Vagina (tissue), 2 donors: ENCODE measurements around the gene ALAD. TPM values are rescaled to one million over a fixed set of nuclear protein-coding genes. Genes with fewer than 3 reads are reported as not detected.

Experiments
- DNase-seq, 2 donors: peaks; one replicate each; pipeline ENCODE4 v3.0.0-alpha.2; 2017; ENCODE audit errors: extremely low spot score in 2 of 2
- H3K27ac ChIP-seq: fragments of 200-600 bp; sonication (generic); one replicate; pipeline ENCODE4 v1.5.1; 2019
- H3K27me3 ChIP-seq: fragments of 200-600 bp; sonication (generic); one replicate; pipeline ENCODE4 v1.5.1; 2019
- H3K36me3 ChIP-seq, 2 donors: fragments of 200-600 bp; sonication (generic); one replicate each; pipeline ENCODE4 v1.5.1; 2017 to 2019
- H3K4me1 ChIP-seq: fragments of 200-600 bp; sonication (generic); one replicate; pipeline ENCODE4 v1.5.1; 2019
- H3K4me3 ChIP-seq, 2 donors: fragments of 200-600 bp; sonication (generic); 1 replicate in 1 of 2; 2 replicates in 1 of 2; pipeline ENCODE4 v1.5.1; 2016 to 2019
- H3K9me3 ChIP-seq: fragments of 200-600 bp; sonication (generic); one replicate; pipeline ENCODE4 v1.5.1; 2019
- POLR2A ChIP-seq, 2 donors: fragments of 450-650 bp; IDR thresholded peaks; one replicate each; pipeline ENCODE4 v1.6.1; 2017; ENCODE audit warnings: antibody characterized with exemption in 2 of 2, mild to moderate bottlenecking in 2 of 2, moderate library complexity in 2 of 2
- POLR2AphosphoS5 ChIP-seq, 2 donors: sonication (generic); formaldehyde crosslinking; IDR thresholded peaks; one replicate each; pipeline ENCODE4 v1.9.0; 2017; ENCODE audit warnings: antibody characterized with exemption in 2 of 2, mild to moderate bottlenecking in 2 of 2, low read depth in 1 of 2; ENCODE audit not compliant: insufficient read depth in 1 of 2
- intact Hi-C: fragments of 100-400 bp; cut with DNase I; formaldehyde crosslinking; loops from one replicate; pipeline ENCODE4 v1.15.1; 2023
- total RNA-seq: library from RNA; depleted of rRNA; stranded (reverse); fragments of >200 nt; gene quantifications from one replicate; pipeline ENCODE4 v1.2.3, GENCODE V29; 2016
- TF ChIP-seq, protein P1 (sequence below), 3 experiments: fragments of 450-650 bp in 2 of 3; fragments of 200-600 bp in 1 of 3; sonication (generic) in 1 of 3; IDR thresholded peaks; one replicate each; pipeline ENCODE4 v1.5.1; 2017 to 2019; ENCODE audit warnings: antibody characterized with exemption in 3 of 3, mild to moderate bottlenecking in 2 of 3, moderate library complexity in 2 of 3

The ALAD gene
- total RNA-seq, 1 donor from 2014 or later = 29.5 TPM

DNA sequence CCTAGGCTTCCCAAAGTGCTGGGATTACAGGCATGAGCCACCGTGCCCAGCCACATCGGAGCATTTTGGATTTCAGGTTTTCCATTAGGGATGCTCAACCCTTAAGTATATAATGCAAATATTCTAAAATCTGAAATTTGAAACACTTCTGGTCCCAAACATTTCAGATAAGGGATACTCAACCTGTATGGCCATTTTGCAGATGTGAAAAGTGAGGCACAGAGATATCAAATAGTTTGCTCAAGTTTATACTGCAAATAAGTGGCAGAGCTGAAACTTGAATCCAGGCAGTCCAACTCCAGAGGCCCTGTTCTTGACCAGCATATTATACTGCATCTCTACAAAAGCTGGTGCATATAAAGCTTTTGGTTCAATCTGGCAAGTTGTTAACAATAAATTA lies 63.4 kb downstream of the ALAD start:
- no peak for DNase-seq
- Histone ChIP-seq H3K27ac (no peak overlapping the region), H3K4me3 (no peak overlapping the region), H3K27me3 (no peaks in the 10 kb centered on the region), H3K36me3 (no peaks in the 10 kb centered on the region), H3K9me3 (no peaks in the 10 kb centered on the region), H3K4me1 (peaks cover 19% of the 10 kb centered on the region)
- TF ChIP-seq, protein P1, sequence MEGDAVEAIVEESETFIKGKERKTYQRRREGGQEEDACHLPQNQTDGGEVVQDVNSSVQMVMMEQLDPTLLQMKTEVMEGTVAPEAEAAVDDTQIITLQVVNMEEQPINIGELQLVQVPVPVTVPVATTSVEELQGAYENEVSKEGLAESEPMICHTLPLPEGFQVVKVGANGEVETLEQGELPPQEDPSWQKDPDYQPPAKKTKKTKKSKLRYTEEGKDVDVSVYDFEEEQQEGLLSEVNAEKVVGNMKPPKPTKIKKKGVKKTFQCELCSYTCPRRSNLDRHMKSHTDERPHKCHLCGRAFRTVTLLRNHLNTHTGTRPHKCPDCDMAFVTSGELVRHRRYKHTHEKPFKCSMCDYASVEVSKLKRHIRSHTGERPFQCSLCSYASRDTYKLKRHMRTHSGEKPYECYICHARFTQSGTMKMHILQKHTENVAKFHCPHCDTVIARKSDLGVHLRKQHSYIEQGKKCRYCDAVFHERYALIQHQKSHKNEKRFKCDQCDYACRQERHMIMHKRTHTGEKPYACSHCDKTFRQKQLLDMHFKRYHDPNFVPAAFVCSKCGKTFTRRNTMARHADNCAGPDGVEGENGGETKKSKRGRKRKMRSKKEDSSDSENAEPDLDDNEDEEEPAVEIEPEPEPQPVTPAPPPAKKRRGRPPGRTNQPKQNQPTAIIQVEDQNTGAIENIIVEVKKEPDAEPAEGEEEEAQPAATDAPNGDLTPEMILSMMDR (IDR thresholded peaks at IDR 0.05) = no peak
- TF ChIP-seq POLR2AphosphoS5 (IDR thresholded peaks at IDR 0.05; ENCODE audit: insufficient read depth in 1 of 2, low read depth in 1 of 2) (no peak), POLR2A (IDR thresholded peaks at IDR 0.05) (no peak)
- intact Hi-C loops = no loop called here

Other genes with a start within 250 kb of the ALAD start
- gene FKBP15, start 180.0 kb downstream of the ALAD start, total RNA-seq = 28.7 TPM
- gene SLC31A1, start 179.7 kb downstream of the ALAD start, total RNA-seq = 9.3 TPM
- 25.3 TPM for gene CDC26, start 125.7 kb downstream of the ALAD start, total RNA-seq
- gene PRPF4, start 125.6 kb downstream of the ALAD start, total RNA-seq = 11.8 TPM
- gene RNF183, start 97.9 kb downstream of the ALAD start, total RNA-seq = not detected
- gene WDR31, start 61.0 kb downstream of the ALAD start, total RNA-seq = 2.0 TPM
- 3.9 TPM for gene BSPRY, start 51.7 kb downstream of the ALAD start, total RNA-seq
- gene HDHD3, start 24.3 kb downstream of the ALAD start, total RNA-seq = 31.7 TPM
- 17.4 TPM for gene POLE3, start 9.4 kb upstream of the ALAD start, total RNA-seq
- not detected for gene C9orf43, start 9.5 kb upstream of the ALAD start, total RNA-seq
- 27.0 TPM for gene RGS3, start 62.4 kb upstream of the ALAD start, total RNA-seq